ENCODE results near the gene AMER1.

AMER1 gene

DNA sequence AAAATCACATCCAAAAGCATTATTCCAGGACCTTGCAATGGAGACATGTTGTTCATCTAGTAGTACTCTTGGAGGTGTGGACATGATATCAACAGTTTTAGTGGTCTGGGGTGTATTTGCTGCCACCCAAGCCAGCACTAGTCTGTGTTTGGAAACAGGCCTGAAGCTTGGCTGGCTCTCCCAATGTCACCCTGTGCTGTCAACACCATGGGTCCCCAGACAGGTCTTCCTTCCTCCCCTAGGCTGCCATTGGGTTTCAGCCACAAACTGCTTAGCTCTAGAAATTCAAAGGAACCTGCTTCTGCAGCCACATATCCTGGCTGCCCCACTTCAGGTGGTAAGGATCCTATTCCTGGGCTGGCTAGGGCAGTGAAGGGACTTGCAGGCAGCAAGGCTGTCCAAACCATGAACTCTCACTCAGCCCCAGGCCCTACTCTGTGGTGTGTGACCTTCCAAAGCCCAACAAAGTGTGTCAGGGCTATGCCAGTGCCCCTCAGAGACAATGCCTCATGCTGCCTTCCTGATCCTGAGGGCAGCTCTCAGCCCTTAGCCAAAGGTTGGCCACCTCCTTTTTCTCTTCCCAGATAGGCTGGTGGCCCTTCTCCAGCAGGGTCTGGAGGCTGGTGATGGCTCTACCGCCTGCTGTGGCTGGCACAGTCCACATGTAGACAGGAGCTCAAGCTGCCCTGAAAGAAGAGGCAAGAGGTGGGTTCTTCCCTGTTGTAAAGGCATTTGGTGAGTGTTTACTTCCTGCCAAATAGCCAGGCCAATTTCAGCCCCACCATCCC is 18.3 kb downstream of the AMER1 start:
- no peak for DNase-seq (ENCODE audit: extremely low read depth in 1 of 2, low read depth in 1 of 2)

- DNase-seq (ENCODE audit: extremely low read depth in 1 of 2, low read depth in 1 of 2) = no peak
Measured at GRCh38 chrX:64184396-64184795, 21.1 kb downstream of the AMER1 start.

DNA sequence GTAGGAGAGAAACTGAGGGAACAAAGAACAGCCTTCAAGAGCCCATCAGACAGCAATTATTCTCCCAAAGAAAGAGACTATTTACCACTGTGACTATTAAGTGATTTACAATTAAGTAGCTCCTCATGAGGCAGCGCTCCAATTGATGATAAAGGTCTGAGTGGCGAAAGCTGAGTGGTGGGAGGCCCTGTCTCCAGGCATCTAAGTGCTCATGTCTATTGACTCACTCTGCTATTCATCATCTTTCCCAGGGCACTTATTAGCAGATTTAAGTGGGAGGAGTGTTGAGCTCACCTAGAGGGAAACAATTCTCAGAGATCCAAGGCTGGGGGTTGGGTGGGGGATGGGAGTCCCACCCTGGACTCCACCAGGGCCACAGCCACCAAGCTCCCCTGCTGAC is 23.3 kb downstream of the AMER1 start:
- DNase-seq (ENCODE audit: extremely low read depth in 1 of 2, low read depth in 1 of 2) = no peak

DNA sequence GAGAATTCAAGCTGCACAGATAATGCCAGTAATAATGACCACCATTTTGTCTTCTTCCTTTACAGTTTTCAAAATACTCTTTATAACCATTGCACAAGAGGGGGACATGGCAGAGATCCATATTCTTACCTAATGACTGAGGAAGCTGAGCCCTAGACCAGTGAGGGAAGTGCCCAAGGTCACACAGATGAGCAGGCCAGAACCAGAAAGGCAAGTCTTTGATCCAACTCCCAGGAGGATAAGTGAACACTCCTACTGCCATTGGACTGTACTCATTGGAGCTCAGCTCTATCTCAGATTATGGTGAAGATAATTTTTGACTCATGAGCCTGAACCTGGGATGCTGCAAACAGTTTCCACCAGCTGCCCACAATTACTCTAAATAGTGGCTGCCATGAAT is 28.6 kb downstream of the AMER1 start:
- no peak for DNase-seq (ENCODE audit: extremely low read depth in 1 of 2, low read depth in 1 of 2)

DNA sequence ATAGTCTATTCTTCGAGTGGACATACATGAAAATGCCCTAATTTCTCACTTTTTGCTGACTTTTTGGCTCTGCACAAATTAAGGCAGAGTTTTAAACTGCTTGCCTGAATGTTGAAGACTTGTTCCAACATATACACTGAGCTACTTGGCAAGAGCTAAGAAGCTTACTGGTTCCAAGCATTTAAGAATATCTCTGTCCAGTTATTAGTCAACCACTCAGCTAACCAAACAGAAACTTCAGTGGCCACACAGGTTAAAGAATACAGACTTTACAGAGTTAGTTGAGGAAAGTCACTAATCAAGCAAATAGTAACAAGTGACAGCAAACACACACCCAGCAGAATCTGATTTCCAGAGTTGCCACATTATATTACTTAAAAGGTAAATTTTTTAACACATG is 35.5 kb downstream of the AMER1 start:
- no peak for DNase-seq (ENCODE audit: extremely low read depth in 1 of 2, low read depth in 1 of 2)

DNA sequence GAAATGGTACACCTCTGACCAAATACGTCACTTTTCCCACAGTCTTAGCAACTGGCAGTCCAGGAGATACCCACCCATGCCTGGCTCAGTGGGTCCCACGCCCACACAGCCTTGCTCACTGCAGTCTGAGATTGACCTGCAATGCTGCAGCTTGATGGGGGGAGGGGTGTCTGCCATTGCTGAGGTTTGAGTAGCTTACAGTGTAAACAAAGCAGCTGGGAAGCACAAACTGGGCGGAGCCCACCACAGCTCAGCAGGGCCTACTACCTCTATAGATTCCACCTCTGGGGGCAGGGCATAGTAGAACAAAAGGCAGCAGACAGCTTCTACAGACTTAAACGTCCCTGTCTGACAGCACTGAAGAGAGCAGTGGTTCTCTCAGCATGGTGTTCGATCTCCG is 52.7 kb downstream of the AMER1 start:
- DNase-seq (ENCODE audit: extremely low read depth in 1 of 2, low read depth in 1 of 2) = no peak

- no peak for DNase-seq (ENCODE audit: extremely low read depth in 1 of 2, low read depth in 1 of 2)
Measured at GRCh38 chrX:64151911-64152310, 53.6 kb downstream of the AMER1 start.

GRCh38 chrX:64150775-64151174 is 54.7 kb downstream of the AMER1 start:
- DNase-seq (ENCODE audit: extremely low read depth in 1 of 2, low read depth in 1 of 2) = no peak

Data from stimulated activated CD8-positive, alpha-beta memory T cell treated with anti-CD3 and anti-CD28 coated beads, Interleukin-7, amount 100 ng/mL, for 48 hours (primary cell).